Rectal smooth muscle tissue (tissue), 1 donor: ENCODE data around the gene FFAR3.

Experiments used
- H3K27ac ChIP-seq: one replicate; pipeline ENCODE4 v1.7.0; 2013; ENCODE audit warnings: low read depth, low read length, inconsistent platforms
- H3K27me3 ChIP-seq: one replicate; pipeline ENCODE4 v1.7.0; 2013; ENCODE audit warnings: low read length; ENCODE audit not compliant: control insufficient read depth, insufficient read depth
- H3K36me3 ChIP-seq: one replicate; pipeline ENCODE4 v1.7.0; 2013; ENCODE audit warnings: low read length; ENCODE audit not compliant: control insufficient read depth, insufficient read depth
- H3K4me1 ChIP-seq: one replicate; pipeline ENCODE4 v1.7.0; 2013; ENCODE audit warnings: low read length; ENCODE audit not compliant: control insufficient read depth, insufficient read depth
- H3K4me3 ChIP-seq: one replicate; pipeline ENCODE4 v1.7.0; 2013; ENCODE audit warnings: low read length
- H3K9ac ChIP-seq: one replicate; pipeline ENCODE4 v1.7.0; 2013; ENCODE audit warnings: low read length

Gene FFAR3

GRCh38 chr19:35357867-35358573, at the start of gene FFAR3:
Gene FFAR3 (plus strand): TSS chr19:35358460. CDS start chr19:35358891, 431 bp downstream.
- Histone ChIP-seq H3K27ac (no peak within 1 kb of the TSS), H3K36me3 (no peaks in the 10 kb centered on the region), H3K9ac (no peak within 1 kb of the TSS), H3K4me3 (no peak within 1 kb of the TSS), H3K27me3 (peaks cover 3% of the 10 kb centered on the region), H3K4me1 (no peaks in the 10 kb centered on the region)

- Histone ChIP-seq H3K4me1 (no peaks in the 10 kb centered on the region), H3K9ac (no peak overlapping the region), H3K36me3 (no peaks in the 10 kb centered on the region), H3K27me3 (peaks cover 3% of the 10 kb centered on the region), H3K4me3 (no peak overlapping the region), H3K27ac (no peak overlapping the region)
Measured at GRCh38 chr19:35308910-35309309, 49.4 kb upstream of the FFAR3 start.

GRCh38 chr19:35309481-35310279, 48.6 kb upstream of the FFAR3 start:
- H3K4me3 ChIP-seq = no peak overlapping the region
- no peak overlapping the region for H3K9ac ChIP-seq
- no peaks in the 10 kb centered on the region for H3K27me3 ChIP-seq
- H3K4me1 ChIP-seq = no peaks in the 10 kb centered on the region
- H3K36me3 ChIP-seq = no peaks in the 10 kb centered on the region
- H3K27ac ChIP-seq = no peak overlapping the region

DNA sequence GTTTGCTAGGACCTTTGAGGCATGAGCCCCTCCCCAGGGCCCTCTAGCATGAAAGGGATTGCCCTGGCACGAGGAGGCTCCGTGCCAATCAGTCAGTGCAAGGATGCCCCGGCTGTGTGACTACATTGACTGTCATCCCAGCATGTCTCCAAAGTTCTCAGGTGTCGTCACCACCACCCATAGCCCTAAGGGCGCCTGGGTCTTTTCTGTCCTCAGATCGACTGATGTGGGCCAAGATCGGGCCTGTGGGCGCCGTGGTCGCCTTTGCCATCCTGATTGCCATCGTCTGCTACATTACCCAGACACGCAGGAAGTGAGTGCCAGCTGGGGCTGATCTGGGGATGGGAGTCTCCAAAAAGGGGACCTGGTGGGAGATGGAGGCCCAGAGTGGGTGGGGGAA, 47.9 kb upstream of the FFAR3 start:
- no peak overlapping the region for H3K4me3 ChIP-seq
- no peaks in the 10 kb centered on the region for H3K4me1 ChIP-seq
- no peaks in the 10 kb centered on the region for H3K36me3 ChIP-seq
- H3K27me3 ChIP-seq = no peaks in the 10 kb centered on the region
- H3K9ac ChIP-seq = no peak overlapping the region
- no peak overlapping the region for H3K27ac ChIP-seq

DNA sequence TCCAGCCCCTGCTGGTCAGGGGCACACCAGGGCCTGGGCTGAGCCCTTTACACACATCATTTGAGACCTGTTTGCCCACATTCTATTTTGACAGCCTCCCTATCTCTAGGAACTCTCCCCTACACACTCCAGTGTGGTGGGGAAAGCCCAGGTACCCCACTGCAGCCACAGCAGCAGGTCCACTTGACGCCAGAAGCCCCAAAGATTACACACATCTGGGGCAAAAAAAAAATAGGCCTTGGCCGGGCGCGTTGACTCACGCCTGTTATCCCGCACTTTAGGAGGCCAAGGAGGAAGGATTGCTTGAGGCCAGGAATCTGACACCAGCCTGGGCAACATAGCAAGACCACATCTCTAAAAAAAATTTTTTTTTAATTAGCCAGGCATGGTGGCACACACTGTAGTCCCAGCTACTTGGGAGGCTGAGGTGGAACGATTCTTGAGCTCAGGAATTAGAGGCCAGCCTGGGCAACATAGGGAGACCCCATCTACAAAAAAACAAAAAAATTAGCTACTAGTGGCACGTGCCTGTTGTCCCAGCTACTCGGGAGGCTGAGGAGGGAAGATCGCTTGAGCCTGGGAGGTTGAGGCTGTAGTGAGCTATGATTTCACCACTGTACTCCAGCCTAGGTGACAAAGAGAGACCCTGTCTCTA, 47.3 kb upstream of the FFAR3 start:
- no peaks in the 10 kb centered on the region for H3K36me3 ChIP-seq
- H3K27ac ChIP-seq = no peak overlapping the region
- H3K4me3 ChIP-seq = no peak overlapping the region

DNA sequence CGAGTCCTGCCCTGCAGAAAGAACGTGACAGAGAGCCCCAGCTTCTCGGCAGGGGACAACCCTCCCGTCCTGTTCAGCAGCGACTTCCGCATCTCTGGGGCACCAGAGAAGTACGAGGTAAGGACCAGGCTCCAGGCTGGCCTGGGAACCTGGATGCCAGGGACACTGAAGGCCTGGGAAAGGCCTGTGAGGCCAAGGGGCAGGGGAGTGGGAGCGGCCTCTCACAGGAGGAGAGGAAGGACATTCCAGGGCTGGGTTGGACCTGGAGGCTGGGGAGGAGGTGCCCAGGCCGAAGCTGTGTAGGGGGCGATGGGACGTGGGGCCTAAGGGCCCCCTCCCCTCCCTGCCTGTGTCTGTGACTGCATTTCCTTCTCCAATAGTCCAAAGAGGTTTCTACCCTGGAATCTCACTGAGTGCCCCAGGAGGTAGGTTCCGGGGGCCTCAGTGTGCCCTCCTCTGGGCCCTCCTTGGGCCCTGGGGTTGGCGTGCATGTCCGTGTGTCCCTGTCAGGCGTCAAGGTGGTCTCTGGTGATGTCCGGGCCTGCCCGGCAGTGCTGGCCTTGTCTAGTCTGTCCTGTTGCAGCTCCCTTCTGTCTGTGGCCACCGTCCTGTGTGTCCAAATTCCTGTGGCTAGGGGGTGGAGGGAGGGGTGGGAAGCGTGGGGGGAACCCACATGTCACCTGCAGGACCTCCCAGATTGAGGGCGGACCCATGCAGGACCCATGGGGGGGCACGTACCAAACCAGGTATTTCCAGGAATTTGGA, 46.2 kb upstream of the FFAR3 start:
- H3K27me3 ChIP-seq = no peaks in the 10 kb centered on the region
- H3K4me3 ChIP-seq = no peak overlapping the region
- H3K36me3 ChIP-seq = no peaks in the 10 kb centered on the region
- H3K27ac ChIP-seq = no peak overlapping the region
- H3K9ac ChIP-seq = no peak overlapping the region
- no peaks in the 10 kb centered on the region for H3K4me1 ChIP-seq

More for the DNA sequence above, 47.3 kb upstream of the FFAR3 start:
- Histone ChIP-seq H3K27me3 (no peaks in the 10 kb centered on the region), H3K4me1 (no peaks in the 10 kb centered on the region), H3K9ac (no peak overlapping the region)

- H3K27me3 ChIP-seq = no peaks in the 10 kb centered on the region
Measured at GRCh38 chr19:35313587-35313986, 44.7 kb upstream of the FFAR3 start.

DNA sequence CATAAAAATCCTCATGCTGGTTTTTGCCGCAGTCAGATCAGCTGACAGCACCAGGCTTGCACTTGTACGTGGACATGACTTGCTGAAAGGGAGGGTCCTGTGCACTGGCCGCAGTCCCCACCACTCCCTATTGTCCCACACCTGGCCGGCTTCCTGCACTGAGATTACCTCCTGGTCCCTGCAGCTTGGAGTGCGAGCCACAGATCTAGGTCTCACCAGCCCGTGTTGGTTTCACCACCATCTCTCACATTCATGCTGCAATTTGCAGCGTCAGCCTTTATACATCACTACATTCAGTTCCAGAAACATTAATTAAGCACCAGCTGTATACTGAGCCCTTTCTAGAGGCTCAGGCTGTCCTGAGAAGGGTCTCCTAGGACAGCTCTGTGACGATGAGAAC, 44.2 kb upstream of the FFAR3 start:
- no peaks in the 10 kb centered on the region for H3K4me1 ChIP-seq
- no peaks in the 10 kb centered on the region for H3K27me3 ChIP-seq
- no peak overlapping the region for H3K27ac ChIP-seq
- H3K36me3 ChIP-seq = no peaks in the 10 kb centered on the region
- no peak overlapping the region for H3K9ac ChIP-seq
- no peak overlapping the region for H3K4me3 ChIP-seq

More at GRCh38 chr19:35313587-35313986, 44.7 kb upstream of the FFAR3 start:
- H3K4me1 ChIP-seq = no peaks in the 10 kb centered on the region
- H3K36me3 ChIP-seq = no peaks in the 10 kb centered on the region
- H3K4me3 ChIP-seq = no peak overlapping the region
- no peak overlapping the region for H3K27ac ChIP-seq
- H3K9ac ChIP-seq = no peak overlapping the region

DNA sequence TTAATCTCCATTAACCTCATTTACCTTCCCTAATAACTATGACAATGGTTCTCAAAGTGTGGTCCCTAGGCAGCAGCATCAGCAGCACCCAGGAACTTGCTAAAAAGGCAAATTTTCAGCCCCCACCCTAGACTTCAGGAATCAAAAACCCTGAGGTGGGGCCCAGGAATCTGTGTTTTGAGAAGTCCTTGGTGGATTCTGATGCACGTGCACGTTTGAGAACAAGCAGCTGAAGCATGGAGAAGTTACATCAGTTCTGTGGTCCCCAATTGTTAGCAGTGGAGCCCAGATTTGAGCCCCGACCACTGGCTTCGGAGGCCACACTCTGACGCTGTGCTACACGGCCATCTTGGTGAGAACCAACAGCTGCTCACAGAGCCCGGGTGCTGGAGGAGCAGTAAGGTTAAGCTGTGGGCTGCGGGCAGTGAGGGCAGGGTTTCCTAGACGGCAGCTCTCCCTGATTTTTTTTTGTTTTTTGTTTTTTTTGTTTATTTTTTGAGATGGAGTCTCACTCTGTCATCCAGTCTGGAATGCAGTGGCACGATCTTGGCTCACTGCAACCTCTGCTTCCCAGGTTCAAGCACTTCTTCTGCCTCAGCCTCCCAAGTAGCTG, 43.3 kb upstream of the FFAR3 start:
- no peak overlapping the region for H3K9ac ChIP-seq
- no peak overlapping the region for H3K4me3 ChIP-seq
- H3K27me3 ChIP-seq = no peaks in the 10 kb centered on the region
- H3K4me1 ChIP-seq = no peaks in the 10 kb centered on the region
- no peak overlapping the region for H3K27ac ChIP-seq
- H3K36me3 ChIP-seq = no peaks in the 10 kb centered on the region

GRCh38 chr19:35315883-35316282, 42.4 kb upstream of the FFAR3 start:
- H3K4me3 ChIP-seq = no peak overlapping the region
- no peak overlapping the region for H3K9ac ChIP-seq
- H3K27me3 ChIP-seq = no peaks in the 10 kb centered on the region
- H3K4me1 ChIP-seq = no peaks in the 10 kb centered on the region
- no peak overlapping the region for H3K27ac ChIP-seq
- H3K36me3 ChIP-seq = no peaks in the 10 kb centered on the region

- Histone ChIP-seq H3K36me3 (no peaks in the 10 kb centered on the region), H3K27me3 (no peaks in the 10 kb centered on the region), H3K4me1 (no peaks in the 10 kb centered on the region), H3K9ac (no peak overlapping the region), H3K27ac (no peak overlapping the region), H3K4me3 (no peak overlapping the region)
Measured at GRCh38 chr19:35316560-35316959, 41.7 kb upstream of the FFAR3 start.
